Endometrial microvascular endothelial cells (primary cell): Measurements from ENCODE around the gene DAPK1. TPM values are rescaled to one million over a fixed set of nuclear protein-coding genes. Genes with fewer than 3 reads are reported as not detected.

Experiments
- in situ Hi-C: cut with HindIII; loops from 2 replicates; pipeline ENCODE4 v1.10.0; 2017; ENCODE audit warnings: low sequenced_read_pairs, low pct_unique_long_range_greater_than_20kb; ENCODE audit errors: inconsistent ontology term
- total RNA-seq: library from RNA; depleted of rRNA; stranded (reverse); fragments of >200 nt; gene quantifications from one replicate; pipeline ENCODE4 v1.2.3, GENCODE V29; 2015; ENCODE audit errors: inconsistent ontology term

The DAPK1 gene
- total RNA-seq, 1 donor from 2014 or later = 1.6 TPM

DNA sequence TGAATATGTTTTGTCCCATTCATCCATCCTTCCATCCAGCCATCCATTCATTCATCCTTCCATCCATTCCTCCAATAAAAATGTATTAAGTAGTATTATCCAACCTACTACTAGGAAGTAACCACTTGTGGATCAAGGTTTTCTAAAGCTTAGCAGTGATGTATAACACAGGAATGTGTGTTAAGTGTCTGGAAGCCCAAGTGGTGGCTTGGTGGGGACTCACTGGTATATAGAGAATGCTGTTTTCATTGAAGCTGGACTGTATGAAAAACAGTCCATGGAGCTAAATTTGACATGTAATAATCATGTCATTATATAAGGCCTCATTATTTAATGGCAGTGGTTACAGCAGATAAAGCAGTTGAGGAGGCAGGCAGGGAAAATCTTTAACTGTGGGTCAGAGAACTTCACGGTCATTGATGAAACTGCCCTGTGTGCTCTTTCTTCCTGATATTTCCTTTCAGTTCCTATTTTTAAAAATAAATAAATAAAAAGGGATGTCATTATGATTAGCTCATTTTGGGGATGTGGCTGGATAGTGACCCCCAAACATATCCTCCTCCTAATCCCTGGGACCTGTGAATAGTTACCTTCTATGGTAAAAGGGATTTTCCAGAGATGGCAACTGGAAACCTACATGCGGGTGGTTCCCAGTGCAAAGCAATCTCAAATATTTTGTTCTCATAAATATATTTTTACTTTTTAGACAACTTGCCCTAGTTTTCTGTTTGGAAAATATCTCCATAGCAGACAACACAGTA is 82.3 kb downstream of the DAPK1 start:
- in situ Hi-C loops = no loop called here

DNA sequence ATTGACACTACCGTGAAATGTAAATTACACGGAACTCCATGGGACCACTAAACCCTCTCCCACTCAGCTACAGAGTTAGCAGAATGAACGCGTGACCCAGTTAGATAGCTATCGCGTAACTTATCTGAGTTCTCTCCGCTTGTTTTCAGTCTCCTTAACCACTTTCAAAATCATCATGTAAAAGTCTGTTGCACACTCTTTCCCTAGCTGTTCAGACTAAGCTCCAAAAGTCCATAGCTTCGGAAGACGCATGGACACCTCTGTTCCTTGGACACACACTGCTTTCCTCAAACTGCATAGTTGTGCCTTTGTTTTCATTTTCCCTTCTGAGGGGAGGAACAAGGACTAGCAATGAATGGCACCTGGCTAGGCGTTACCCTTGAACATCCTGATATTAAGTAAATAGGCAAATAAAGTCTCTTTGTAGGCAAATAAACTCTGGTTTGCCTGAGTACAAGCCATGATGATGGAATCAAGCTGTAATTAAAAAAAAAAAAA is 83.3 kb downstream of the DAPK1 start:
- in situ Hi-C loops = no loop called here

DNA sequence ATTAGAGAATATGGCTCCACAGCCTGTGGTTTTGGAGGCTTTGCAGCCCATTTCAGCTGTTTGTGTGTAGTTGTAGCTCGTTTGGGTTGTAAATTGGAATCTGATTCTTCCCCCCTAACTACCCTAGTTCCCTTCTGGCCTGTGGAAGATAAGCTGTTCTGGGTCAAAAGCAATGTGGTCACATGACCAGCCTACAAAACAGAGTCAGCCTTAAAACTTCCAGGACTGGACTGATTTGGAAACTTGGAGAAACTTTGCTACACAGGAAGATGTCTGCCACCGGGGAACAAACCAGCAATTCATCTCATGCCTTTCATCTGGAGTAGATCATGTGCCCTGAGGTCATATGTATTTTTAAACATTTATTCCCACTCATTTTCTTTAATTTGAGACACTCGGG is 83.8 kb downstream of the DAPK1 start:
- in situ Hi-C loops = no loop called here

DNA sequence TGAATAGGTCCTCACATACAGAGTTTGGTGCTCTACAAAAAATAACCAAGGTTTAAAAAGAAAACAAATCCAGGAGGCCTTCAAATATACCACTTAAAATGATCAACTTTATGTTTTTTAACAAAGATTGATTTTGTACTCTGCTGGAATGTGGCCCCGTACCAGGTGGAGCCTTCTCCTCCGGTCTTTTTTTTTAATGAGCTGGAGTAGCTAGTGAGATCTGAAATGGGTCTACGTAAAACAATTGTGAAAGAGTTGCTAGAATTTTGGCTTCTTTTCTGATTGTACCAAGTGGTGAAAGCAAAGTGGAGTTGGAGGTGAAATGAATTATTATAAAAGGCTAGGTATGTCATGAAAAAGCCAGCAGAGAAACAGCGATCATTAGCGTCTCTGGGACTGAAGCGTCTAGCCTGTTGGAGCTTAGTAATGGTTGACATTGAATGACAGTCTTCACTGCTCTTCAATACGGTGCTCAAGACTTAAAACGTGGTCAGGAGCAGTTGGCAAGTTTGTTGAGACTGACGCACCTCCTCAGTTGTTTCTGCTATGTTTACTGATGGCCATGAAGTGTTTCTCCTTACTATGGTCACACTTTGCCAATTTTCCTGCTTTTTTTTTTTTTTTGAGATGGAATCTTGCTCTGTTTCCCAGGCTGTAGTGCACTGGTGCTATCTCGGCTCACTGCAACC is 84.4 kb downstream of the DAPK1 start:
- in situ Hi-C loops = no loop called here

DNA sequence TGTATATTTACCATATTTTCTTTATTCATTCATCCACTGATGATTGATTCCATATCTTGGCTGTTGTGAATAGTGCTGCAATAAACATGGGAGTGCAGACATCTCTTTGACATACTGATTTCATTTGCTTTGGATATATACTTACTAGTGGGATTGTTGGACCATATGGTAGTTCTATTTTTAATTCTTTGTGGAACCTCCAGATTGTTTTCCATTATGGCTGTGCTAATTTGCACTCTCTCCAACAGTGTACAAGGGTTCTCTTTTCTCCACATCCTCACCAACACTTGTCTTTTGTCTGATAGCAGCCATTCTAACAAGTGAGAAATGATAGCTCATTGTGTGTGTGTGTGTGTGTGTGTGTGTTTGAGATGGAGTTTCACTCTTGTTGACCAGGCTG is 86.7 kb downstream of the DAPK1 start:
- in situ Hi-C loops = no loop called here

DNA sequence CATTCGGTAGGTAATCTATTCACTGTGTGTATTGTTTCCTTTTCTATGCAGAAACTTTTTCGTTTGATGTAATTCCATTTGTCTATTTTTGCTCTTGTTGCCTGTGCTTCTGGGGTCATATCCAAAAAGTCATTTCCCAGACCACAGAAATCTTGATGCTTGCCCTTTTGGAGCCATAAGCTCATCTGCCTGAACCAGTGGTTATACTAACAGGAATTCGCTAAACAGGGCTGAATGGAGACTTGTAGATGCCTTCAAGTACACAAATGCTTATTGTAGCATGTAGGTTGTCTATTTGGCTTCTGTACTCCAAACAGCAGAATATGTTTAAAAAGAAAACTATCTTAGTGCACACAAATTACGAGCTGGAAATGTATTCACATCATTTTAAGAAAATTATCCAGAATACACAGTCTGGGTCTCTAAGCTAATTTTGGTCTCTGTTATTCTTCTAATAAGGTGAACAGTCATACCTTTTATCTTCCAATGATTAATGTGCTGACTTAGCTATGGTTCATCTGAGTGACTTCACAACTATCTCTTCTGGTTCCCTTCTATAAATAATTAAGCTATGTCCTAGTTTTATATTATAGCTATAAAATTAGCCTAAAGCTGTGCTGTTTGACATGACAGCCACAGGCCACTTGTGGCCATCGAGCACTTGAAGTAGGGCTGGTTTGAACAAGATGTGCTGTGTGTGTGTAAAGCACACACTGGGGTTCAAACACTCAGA is 87.6 kb downstream of the DAPK1 start:
- in situ Hi-C loops = no loop called here

DNA sequence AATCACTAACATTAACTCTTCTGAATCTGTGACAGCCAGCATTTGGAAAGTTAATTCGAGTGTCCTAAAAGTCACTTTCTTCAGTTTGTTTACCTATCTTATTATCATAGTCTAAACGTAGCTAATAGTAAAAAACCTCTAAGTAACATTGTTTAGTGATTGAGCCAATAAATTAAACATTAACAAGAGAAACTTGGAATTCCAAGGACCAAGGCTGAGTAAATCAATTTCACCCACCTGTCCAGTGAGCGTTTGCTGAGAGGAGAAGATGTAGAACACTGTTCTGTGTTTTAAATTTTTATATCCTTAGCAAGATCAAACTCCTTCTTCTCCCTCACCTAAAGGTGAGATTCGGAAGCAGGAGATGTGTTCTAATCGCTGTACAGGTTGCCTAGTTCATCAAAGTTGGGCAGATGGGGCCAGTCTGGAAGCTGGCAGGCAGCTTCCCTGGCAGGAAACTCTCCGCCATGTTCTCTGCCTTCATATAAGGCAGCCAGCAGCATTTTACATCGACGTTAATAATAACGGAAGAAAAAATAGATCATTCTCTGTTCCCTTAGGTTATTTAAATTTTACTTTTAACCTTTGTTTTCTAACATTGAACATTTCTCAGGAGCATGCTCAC is 89.2 kb downstream of the DAPK1 start:
- in situ Hi-C loops = no loop called here

DNA sequence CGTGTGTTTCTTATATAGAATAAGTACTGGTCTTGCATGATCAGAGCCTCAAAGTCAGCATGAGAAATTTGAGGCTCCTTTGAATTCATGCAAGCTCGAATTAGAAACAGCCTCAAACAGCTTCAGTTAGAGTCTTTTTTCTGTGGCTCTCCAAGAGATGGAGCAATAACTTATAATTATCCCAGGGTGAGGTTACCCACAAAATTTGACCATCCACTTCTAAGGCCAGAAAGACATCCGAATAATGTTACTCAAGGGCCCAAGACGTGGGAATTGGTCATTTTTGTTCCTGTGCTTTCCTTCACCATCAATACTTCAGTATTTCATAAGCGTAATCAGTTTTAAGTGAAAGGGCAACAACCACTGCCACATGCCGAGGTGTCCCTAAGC is 89.7 kb downstream of the DAPK1 start:
- in situ Hi-C loops = no loop called here

DNA sequence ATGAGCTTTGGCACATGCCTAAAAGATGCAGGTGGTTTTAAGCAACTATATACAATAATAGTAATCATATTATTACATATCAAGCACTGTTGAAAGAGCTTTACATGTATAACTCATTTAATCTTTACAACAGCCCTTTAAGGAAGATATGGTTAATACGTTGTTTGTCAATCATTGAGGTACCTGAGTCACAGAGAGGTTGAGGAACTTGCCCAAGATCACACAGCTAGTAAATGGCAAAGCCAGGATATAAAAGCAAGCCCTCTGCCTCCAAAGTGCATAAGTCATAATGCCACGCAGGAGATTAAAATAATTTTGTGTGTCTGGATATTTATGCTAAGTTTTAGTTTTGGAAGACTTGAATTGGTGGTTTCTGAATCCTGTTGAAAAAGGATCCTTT is 90.2 kb downstream of the DAPK1 start:
- in situ Hi-C loops = no loop called here

DNA sequence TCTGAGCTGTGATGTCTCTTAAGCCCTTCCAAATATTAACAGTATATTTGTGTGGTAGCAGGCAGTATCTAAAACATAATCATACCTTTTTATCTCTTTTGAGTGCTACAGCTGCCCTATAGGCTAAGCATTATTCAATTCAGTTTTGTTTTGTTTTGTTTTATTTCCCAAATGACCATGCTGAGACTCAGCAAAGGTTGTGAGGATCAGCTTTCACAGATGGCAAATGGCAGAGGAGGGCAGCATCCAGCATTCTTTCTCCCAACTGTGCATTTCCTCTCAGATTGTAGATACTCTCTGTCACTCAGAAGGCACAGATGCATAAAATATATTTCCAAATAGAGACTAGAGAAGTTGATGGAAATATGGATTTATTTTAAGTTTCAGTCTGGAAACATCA is 90.7 kb downstream of the DAPK1 start:
- in situ Hi-C loops = no loop called here

DNA sequence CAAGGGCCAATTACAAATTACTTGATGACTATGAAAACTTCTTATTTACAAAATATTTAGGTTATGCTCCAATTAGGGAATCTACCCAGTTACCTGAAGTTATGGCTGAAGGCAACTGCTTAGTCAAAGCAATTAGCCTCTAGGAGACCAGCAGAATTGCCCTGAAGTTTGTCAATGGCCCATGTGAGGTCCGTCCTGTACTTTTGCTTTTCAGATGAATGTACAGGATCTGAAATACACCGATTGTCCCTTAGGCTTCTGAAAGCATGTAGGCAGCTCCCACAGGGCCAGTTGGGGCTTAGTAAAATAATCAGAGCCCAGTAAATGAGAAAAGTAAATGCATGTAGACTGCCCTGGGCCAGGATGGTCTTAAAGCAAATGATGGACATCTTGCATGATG is 93.3 kb downstream of the DAPK1 start:
- in situ Hi-C loops = no loop called here

DNA sequence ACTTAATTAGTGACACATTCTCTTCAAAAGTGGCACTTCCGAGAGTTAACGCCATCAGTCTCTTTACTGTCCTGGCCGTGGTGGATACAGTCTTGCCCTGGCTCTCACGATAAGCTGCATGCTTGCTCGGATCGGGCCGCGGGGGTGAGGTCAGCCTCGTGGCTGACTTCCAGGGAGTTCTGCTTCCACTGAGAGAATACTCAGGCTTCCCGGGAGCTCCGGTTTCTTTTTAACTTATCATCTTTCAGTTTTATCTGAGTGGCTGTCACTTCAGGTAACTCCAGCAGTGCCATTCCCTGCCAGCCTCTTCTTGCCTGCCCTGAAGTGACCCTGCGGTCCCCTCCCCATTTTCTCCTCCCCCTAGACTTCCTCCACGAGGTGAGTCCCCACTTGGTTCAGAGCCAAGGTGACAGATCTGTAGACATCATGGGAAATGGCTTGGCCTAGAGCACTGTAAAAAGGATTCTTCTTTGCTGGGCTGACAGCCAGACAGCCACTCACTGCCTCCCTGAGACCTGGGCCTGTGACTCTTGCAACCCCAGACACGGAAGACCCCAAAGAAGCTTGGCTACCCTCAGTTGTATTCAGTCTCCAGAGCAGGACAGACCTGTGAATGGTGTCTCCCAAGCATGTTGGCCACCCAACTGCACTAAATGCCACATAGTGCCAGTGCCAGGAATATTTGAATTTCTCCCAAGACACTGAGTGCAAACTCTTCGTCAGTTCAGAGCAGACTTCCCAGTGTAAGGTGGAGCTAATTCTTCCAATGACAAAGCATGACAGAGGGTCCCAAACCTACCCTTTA is 95.1 kb downstream of the DAPK1 start:
- in situ Hi-C loops = no loop called here

DNA sequence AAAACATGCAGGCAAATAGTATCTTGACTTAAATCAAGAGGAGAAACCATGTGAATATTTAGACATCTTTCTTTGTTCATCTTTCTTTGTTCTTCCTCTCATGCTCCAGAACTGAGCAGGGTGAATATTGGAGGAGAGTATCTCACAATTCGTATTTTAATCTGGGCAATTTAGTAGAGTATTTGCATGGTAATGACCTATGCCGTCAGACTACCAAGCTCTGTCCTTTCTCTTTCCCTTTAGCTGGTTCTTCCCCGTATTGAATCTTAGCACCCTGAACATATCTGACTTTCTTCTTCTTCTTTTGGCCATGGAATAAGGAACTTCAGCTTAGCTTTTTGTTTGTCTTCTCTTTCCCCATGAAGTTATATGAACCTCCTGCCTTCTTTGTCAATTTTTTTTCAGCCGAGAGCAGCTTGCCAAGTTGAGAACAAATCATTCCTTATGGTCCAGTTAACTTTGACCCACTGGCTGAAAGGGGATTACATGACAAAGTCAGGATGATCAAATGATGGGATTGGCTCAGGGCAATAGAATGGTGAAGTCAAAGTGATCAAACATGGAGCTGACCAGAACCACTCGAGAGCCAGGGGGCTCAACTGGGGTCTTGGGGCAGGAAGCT is 95.8 kb downstream of the DAPK1 start:
- in situ Hi-C loops = no loop called here

DNA sequence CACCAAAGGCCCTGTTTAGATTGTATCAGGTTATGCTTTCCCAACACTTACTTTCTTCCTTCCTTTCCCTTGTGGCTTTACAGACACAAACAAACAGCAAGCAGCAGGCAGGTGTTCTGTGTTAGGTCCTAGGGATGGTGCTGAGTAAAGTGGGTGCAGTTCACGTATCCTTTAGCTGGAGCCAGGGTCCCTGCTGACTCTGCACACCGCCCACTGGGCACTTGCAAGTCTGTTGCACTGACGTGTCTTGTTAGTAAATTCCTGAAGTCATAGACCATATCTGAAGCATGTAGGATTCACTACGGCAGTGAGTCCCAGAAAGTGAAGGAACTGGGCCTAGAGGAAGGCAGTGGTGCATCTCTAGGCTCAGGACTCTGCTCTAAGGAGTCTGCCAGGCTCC is 96.5 kb downstream of the DAPK1 start:
- in situ Hi-C loops = no loop called here

DNA sequence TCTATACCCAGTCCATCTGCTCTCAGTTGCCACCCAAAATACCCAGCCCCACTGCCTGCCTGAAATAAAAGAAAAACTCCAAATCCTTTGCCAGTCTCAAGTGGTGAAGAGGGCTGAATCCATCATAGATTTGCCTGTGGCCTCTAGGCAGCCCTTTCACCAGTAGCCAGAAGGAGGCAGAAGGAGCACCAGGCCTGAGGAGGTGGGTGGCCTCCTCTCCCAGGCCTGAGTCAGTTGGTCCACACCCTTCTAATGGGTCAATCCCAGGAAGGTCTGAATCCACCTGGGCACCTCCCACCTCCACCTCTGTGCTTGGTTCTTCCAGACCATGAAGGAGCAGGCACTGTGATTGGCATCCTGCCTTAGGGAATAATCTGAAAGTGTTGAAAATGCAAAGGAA is 97.0 kb downstream of the DAPK1 start:
- in situ Hi-C loops = no loop called here

DNA sequence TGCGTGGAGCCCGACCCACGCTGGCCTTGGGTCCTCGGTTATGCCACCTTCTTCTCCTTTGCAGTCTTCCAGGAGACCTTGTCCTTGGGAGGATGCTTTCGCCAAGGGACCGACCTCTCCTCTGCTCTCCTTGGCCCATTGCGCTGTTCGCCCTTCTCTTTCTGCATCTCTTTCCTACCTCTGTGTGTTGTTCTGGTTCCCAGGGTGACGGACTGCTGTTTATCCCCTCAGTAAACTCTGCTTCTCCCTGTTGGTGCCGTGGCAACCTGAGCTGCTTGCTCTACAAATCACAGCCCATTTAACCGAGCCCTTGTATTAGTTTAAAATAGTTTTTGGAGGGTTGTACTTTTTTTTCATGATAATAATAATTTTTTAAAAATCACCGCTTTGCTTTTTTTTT is 97.9 kb downstream of the DAPK1 start:
- in situ Hi-C loops = no loop called here

DNA sequence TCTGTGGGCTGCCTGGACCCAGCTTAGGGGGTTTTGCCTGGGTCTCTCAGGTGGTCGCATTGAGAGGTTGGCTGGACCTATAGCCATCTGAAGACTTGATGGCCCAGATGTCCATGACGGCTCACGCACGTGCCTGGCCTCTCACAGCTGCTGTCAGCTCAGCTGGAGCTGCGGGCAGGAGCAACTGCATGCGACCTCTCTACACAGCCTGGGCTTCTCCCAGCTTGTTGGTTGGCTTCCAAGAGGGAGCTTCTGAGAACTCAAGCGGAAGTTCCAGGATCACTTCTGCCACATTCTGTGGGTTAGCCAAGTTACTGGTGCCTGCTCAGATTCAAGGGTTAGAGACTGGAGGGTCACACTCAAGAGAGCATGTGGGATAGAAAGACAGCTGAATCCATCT is 99.2 kb downstream of the DAPK1 start:
- in situ Hi-C loops = no loop called here

DNA sequence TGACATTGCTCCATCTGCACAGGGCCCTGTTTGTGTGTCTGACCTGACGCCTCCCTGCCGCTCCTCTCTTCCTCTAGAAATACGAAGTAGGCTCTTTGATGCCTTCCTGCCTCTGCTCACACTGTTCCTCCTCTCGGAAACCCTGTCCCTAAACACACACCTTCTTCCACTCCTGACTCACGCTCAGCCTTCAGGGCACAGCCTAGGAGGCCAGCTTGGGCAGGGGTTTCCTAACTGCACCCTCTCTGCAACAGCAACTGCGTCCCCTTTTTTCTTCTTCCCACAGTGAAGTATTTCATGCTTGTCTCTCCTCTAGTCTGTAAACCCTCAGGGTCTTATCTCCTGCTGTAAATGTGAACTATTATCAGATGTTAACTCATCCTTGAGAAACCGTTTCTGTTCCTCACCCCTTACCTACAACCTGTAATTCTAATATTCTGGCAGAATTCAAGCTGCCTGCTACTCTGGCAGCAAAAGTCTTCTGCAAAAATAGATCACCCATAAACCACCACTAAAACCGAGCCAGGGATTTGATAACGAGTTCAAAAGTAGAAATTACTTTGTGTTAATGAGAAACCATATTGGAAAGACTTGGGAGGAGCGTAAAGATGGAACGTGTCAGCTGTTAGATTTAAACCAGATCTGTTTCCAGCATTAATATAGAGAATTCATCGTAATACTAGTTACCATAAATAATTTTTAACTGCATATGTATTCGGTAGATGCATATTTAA is 100.2 kb downstream of the DAPK1 start:
- in situ Hi-C loops = no loop called here
